DOHH2 (cell line): ENCODE measurements around the gene VGLL4.

Source experiments
- EZH2phosphoT487 ChIP-seq: fragments of 200-600 bp; sonication (generic); IDR thresholded peaks from 2 replicates; pipeline ENCODE4 v1.6.1; 2017; ENCODE audit warnings: borderline replicate concordance, mild to moderate bottlenecking, antibody characterized with exemption, low read length, moderate library complexity, mixed read lengths
- TF ChIP-seq, protein P1 (sequence below): fragments of 200-600 bp; sonication (generic); IDR thresholded peaks from one replicate; pipeline ENCODE4 v1.5.1; 2014; ENCODE audit warnings: antibody characterized with exemption, mild to moderate bottlenecking, low read depth, low read length; ENCODE audit not compliant: poor library complexity, severe bottlenecking

DNA sequence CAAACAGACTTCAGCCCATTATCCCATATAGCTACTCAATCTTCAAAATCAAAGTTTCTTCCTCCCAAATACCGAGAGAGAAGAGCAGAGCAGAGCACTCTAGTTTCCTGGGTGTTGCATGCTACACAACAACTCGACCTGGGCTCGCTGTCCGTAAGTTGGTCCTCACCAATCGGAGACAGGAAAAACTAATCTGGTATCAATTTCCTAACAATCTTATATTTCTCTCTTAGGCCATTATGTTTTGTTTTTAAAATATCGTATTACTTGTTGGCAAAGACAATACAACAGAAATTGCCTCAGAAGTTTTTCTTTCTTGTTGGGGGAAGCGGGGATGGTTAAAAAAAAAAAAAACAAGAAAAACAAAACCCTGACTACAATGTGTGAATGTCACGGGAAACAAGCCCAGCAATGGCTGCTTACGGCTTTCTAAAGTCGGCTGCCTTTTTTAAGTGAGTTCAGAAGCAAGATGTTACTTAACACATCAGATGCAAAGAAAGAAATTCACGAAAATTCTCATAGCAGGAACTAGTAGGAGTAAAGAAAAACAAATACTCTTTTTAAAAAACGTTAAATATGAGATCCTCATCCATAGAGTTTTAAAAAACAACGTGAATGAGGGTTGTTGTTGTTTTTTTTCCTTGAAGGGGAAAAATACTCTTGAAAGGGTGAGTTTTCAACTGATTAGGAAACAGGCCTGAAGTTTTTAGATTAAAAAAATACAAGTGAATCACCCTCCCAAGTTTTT lies 1.9 kb downstream of the VGLL4 start:
- TF ChIP-seq EZH2phosphoT487, result no peak
- TF ChIP-seq, protein P1, sequence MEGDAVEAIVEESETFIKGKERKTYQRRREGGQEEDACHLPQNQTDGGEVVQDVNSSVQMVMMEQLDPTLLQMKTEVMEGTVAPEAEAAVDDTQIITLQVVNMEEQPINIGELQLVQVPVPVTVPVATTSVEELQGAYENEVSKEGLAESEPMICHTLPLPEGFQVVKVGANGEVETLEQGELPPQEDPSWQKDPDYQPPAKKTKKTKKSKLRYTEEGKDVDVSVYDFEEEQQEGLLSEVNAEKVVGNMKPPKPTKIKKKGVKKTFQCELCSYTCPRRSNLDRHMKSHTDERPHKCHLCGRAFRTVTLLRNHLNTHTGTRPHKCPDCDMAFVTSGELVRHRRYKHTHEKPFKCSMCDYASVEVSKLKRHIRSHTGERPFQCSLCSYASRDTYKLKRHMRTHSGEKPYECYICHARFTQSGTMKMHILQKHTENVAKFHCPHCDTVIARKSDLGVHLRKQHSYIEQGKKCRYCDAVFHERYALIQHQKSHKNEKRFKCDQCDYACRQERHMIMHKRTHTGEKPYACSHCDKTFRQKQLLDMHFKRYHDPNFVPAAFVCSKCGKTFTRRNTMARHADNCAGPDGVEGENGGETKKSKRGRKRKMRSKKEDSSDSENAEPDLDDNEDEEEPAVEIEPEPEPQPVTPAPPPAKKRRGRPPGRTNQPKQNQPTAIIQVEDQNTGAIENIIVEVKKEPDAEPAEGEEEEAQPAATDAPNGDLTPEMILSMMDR, result no peak
